GM06990 (cell line): ENCODE data around the gene CYB5B.

Experiments
- DNase-seq: peaks from one replicate; pipeline ENCODE4 v3.0.0-alpha.2; 2011; ENCODE audit not compliant: insufficient read length; ENCODE audit errors: extremely low read depth
- H3K27me3 ChIP-seq: replicated peaks from 2 replicates; pipeline ENCODE4 v1.6.0; 2011; ENCODE audit warnings: low read length; ENCODE audit not compliant: control insufficient read depth, insufficient read depth
- H3K36me3 ChIP-seq: 2 replicates; pipeline ENCODE4 v1.5.1; 2011; ENCODE audit warnings: low read length; ENCODE audit not compliant: control insufficient read depth, insufficient read depth
- H3K4me3 ChIP-seq: replicated peaks from 2 replicates; pipeline ENCODE4 v1.5.1; 2011; ENCODE audit warnings: low read depth, mild to moderate bottlenecking, control low read depth, low read length
- CTCF ChIP-seq: IDR thresholded peaks from 2 replicates; pipeline ENCODE4 v1.5.1; 2011; ENCODE audit warnings: low read length, control low read depth, mild to moderate bottlenecking, inconsistent platforms; ENCODE audit not compliant: insufficient read depth, poor library complexity, severe bottlenecking

Gene CYB5B

GRCh38 chr16:69405326-69405725, 19.1 kb upstream of the CYB5B start:
- no peak for TF ChIP-seq CTCF
- H3K36me3 ChIP-seq = no peaks in the 10 kb centered on the region
- no peaks in the 10 kb centered on the region for H3K27me3 ChIP-seq
- no peak overlapping the region for H3K4me3 ChIP-seq
- DNase-seq = no peak

- no peak for DNase-seq
- TF ChIP-seq CTCF = no peak
- H3K4me3 ChIP-seq = no peak overlapping the region
- H3K36me3 ChIP-seq = no peaks in the 10 kb centered on the region
- no peaks in the 10 kb centered on the region for H3K27me3 ChIP-seq
Observed at GRCh38 chr16:69405757-69406156, 18.7 kb upstream of the CYB5B start.

- TF ChIP-seq CTCF = no peak
- Histone ChIP-seq H3K27me3 (no peaks in the 10 kb centered on the region), H3K4me3 (no peak overlapping the region), H3K36me3 (no peaks in the 10 kb centered on the region)
- no peak for DNase-seq
Observed at GRCh38 chr16:69406780-69407331, 17.6 kb upstream of the CYB5B start.

- no peaks in the 10 kb centered on the region for H3K27me3 ChIP-seq
- DNase-seq = no peak
- H3K4me3 ChIP-seq = no peak overlapping the region
- TF ChIP-seq CTCF = no peak
- H3K36me3 ChIP-seq = no peaks in the 10 kb centered on the region
Observed at GRCh38 chr16:69407702-69408323, 16.6 kb upstream of the CYB5B start.

- no peak for DNase-seq
- no peaks in the 10 kb centered on the region for H3K27me3 ChIP-seq
- no peaks in the 10 kb centered on the region for H3K36me3 ChIP-seq
- no peak for TF ChIP-seq CTCF
- H3K4me3 ChIP-seq = no peak overlapping the region
Observed at GRCh38 chr16:69408475-69408874, 15.9 kb upstream of the CYB5B start.
